ENCODE results near the gene PROC.

Gene PROC

DNA sequence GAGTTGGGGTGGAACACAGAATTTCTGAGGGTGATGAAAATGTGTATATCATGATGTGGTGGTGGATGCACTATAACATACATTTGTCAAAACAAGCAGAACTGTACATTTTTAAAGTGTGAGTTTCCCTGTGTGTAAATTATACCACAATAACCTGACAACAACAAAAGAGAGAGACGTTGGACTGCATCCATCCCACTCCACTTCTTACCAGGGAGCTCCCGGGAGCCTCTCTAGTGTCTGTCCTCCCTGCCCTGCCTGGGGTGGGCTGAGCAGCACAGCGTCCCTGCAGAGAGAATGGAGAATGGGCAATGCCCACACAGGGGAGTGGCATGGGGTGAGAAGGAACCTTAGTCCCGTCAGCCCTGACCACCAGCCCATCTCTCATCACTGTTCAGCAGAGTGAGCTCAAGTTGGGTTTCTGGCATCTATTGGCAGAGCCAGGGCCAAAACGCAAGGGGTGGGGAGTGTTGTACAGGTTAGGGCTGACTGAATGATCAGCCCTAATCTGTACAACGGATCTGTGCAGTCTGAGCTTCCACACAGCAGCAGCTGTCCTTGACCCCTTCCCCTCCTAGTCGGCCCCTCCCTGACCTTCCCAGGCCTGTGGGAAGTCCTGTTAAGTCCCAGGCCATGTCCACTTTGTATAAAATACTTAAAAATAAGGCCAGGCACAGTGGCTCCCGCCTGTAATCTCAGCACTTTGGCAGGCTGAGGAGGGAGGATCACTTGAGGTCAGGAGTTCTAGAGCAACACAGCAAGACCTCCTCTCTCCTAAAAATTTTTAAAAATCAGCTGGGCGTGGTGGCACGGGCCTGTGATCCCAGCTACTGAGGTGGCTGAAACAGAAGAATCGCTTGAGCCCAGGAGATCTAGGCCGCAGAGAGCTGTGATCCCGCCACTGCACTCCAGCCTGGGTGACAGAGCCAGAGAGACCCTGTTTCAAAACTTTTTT is 3.3 kb upstream of the PROC start:
- DNase-seq, result no peak

DNA sequence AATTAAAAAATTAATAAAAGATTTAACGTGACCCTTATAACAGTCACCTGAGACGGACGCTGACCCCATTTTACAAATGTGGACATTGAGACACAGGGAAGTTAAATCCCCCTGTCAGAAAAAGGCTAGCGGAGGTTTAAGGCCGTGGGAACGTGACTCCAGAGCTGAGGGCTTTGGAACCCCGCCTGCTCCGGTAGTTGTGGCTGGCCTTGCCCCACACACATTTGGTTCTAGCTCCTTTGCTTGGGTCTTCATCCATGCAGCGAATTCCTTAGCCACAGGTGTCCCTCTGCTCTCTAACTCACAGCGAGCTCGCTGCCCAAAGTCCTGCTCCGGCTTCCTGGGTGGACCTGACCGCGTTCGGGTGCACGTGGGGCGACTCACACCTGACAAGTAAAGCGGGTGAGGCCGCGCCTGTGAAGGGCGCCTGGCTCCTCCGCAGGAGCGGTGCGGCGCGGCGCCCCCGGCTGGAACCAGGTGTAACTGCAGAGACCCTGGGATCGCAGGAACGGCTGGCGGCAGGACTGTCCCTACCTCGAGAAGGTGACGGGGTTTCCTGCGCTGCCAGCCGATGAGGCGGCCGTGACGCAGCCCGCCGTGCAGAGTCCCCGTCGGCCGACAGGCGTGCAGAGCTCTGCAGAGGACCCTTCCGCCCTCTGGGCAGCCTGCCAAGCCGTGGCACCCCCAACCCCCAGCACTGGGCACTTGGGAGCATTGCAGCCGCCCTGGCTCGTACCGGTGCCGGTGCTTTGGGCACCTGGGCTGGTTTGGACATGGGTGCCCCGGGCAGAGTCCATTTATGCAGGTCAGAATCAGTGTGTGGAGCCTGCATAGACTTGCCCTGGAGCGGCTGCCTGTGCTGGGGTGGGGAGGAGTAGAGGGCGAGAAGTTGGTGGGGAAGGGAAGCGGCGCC is 2.4 kb upstream of the PROC start:
- DNase-seq, result no peak

DNA sequence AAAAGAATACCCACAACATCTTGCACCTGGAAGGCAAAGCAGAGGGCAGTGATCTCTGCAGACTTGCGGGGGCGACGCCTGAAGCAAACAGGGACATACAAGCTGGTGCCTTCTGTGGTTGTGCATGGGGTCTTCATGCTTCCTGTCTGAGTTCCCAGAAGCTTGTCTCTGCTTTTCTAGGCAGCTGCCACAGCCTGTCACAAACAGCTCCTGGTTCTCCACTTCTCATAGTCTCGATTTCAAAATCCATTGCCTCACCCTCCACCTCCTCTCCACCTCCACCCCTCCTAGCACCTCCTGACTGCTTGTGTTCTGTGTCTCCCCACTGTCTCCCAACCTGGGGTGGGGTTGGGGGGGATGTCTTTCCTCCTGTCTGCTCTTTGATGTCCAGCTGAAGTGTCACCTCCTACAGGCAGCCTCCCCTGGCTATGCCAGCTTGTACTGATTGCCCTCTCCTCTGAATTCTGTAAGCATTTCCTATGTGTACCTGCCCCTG is 1.7 kb upstream of the PROC start:
- DNase-seq, result no peak

GRCh38 chr2:127417406-127417805 is 821 bp upstream of the PROC start:
- DNase-seq, result no peak

DNA sequence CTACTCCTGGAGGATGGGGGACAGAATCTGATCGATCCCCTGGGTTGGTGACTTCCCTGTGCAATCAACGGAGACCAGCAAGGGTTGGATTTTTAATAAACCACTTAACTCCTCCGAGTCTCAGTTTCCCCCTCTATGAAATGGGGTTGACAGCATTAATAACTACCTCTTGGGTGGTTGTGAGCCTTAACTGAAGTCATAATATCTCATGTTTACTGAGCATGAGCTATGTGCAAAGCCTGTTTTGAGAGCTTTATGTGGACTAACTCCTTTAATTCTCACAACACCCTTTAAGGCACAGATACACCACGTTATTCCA is 844 bp downstream of the PROC start:
- no peak for DNase-seq

- DNase-seq, result no peak
Observed at GRCh38 chr2:127419448-127420038, 1.3 kb downstream of the PROC start.

DNA sequence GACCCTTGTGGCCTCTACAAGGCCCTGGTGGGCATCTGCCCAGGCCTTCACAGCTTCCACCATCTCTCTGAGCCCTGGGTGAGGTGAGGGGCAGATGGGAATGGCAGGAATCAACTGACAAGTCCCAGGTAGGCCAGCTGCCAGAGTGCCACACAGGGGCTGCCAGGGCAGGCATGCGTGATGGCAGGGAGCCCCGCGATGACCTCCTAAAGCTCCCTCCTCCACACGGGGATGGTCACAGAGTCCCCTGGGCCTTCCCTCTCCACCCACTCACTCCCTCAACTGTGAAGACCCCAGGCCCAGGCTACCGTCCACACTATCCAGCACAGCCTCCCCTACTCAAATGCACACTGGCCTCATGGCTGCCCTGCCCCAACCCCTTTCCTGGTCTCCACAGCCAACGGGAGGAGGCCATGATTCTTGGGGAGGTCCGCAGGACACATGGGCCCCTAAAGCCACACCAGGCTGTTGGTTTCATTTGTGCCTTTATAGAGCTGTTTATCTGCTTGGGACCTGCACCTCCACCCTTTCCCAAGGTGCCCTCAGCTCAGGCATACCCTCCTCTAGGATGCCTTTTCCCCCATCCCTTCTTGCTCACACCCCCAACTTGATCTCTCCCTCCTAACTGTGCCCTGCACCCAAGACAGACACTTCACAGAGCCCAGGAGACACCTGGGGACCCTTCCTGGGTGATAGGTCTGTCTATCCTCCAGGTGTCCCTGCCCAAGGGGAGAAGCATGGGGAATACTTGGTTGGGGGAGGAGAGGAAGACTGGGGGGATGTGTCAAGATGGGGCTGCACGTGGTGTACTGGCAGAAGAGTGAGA is 2.0 kb downstream of the PROC start:
- no peak for DNase-seq

- no peak for DNase-seq
Observed at GRCh38 chr2:127421116-127421800, 3.0 kb downstream of the PROC start.

GRCh38 chr2:127421871-127422558 is 3.8 kb downstream of the PROC start:
- no peak for DNase-seq

DNA sequence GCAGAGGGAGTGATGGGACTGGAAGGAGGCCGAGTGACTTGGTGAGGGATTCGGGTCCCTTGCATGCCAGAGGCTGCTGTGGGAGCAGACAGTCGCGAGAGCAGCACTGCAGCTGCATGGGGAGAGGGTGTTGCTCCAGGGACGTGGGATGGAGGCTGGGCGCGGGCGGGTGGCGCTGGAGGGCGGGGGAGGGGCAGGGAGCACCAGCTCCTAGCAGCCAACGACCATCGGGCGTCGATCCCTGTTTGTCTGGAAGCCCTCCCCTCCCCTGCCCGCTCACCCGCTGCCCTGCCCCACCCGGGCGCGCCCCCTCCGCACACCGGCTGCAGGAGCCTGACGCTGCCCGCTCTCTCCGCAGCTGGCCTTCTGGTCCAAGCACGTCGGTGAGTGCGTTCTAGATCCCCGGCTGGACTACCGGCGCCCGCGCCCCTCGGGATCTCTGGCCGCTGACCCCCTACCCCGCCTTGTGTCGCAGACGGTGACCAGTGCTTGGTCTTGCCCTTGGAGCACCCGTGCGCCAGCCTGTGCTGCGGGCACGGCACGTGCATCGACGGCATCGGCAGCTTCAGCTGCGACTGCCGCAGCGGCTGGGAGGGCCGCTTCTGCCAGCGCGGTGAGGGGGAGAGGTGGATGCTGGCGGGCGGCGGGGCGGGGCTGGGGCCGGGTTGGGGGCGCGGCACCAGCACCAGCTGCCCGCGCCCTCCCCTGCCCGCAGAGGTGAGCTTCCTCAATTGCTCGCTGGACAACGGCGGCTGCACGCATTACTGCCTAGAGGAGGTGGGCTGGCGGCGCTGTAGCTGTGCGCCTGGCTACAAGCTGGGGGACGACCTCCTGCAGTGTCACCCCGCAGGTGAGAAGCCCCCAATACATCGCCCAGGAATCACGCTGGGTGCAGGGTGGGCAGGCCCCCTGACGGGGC is 4.6 kb downstream of the PROC start:
- DNase-seq, result no peak

DNA sequence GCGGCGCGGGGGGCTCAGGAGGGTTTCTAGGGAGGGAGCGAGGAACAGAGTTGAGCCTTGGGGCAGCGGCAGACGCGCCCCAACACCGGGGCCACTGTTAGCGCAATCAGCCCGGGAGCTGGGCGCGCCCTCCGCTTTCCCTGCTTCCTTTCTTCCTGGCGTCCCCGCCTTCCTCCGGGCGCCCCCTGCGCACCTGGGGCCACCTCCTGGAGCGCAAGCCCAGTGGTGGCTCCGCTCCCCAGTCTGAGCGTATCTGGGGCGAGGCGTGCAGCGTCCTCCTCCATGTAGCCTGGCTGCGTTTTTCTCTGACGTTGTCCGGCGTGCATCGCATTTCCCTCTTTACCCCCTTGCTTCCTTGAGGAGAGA is 5.2 kb downstream of the PROC start:
- no peak for DNase-seq

DNA sequence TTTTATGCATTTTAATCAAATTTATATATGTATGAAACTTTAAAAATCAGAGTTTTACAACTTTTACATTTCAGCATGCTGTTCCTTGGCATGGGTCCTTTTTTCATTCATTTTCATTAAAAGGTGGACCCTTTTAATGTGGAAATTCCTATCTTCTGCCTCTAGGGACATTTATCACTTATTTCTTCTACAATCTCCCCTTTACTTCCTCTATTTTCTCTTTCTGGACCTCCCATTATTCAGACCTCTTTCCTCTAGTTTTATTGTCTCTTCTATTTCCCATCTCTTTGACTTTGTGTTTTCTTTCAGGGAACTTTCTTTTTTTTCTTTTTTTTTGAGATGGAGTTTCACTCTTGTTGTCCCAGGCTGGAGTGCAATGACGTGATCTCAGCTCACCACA is 5.7 kb downstream of the PROC start:
- no peak for DNase-seq

GRCh38 chr2:127424598-127425520 is 6.6 kb downstream of the PROC start:
- DNase-seq, result no peak

DNA sequence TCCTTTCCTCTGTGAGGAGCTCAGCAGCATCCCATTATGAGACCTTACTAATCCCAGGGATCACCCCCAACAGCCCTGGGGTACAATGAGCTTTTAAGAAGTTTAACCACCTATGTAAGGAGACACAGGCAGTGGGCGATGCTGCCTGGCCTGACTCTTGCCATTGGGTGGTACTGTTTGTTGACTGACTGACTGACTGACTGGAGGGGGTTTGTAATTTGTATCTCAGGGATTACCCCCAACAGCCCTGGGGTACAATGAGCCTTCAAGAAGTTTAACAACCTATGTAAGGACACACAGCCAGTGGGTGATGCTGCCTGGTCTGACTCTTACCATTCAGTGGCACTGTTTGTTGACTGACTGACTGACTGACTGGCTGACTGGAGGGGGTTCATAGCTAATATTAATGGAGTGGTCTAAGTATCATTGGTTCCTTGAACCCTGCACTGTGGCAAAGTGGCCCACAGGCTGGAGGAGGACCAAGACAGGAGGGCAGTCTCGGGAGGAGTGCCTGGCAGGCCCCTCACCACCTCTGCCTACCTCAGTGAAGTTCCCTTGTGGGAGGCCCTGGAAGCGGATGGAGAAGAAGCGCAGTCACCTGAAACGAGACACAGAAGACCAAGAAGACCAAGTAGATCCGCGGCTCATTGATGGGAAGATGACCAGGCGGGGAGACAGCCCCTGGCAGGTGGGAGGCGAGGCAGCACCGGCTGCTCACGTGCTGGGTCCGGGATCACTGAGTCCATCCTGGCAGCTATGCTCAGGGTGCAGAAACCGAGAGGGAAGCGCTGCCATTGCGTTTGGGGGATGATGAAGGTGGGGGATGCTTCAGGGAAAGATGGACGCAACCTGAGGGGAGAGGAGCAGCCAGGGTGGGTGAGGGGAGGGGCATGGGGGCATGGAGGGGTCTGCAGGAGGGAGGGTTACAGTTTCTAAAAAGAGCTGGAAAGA is 7.6 kb downstream of the PROC start:
- DNase-seq, result no peak

- DNase-seq, result no peak
Observed at GRCh38 chr2:127426501-127427354, 8.5 kb downstream of the PROC start.

DNA sequence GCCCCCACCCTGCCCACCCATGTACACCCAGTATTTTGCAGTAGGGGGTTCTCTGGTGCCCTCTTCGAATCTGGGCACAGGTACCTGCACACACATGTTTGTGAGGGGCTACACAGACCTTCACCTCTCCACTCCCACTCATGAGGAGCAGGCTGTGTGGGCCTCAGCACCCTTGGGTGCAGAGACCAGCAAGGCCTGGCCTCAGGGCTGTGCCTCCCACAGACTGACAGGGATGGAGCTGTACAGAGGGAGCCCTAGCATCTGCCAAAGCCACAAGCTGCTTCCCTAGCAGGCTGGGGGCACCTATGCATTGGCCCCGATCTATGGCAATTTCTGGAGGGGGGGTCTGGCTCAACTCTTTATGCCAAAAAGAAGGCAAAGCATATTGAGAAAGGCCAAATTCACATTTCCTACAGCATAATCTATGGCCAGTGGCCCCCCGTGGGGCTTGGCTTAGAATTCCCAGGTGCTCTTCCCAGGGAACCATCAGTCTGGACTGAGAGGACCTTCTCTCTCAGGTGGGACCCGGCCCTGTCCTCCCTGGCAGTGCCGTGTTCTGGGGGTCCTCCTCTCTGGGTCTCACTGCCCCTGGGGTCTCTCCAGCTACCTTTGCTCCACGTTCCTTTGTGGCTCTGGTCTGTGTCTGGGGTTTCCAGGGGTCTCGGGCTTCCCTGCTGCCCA is 9.3 kb downstream of the PROC start:
- DNase-seq, result no peak
